Activated naive CD4-positive, alpha-beta T cell treated with anti-CD3 and anti-CD28 coated beads, Interleukin-2, amount 50 U/mL, for 24 hours (primary cell): ENCODE measurements around the gene UTS2B.
"Not testable (repeated sequence)": the region's sequence is repeated elsewhere in the genome, so short reads cannot be mapped to it uniquely, and the experiment has no call there.

Experiments used
- H3K27ac Mint-ChIP-seq: one replicate; pipeline ENCODE4 v1.8.0; 2021; ENCODE audit warnings: mild to moderate bottlenecking, mixed read lengths
- H3K27me3 Mint-ChIP-seq: one replicate; pipeline ENCODE4 v1.8.0; 2021; ENCODE audit warnings: mixed read lengths
- H3K36me3 Mint-ChIP-seq: one replicate; pipeline ENCODE4 v1.8.0; 2021; ENCODE audit warnings: mixed read lengths
- H3K4me1 Mint-ChIP-seq: one replicate; pipeline ENCODE4 v1.8.0; 2021; ENCODE audit warnings: mixed read lengths
- H3K4me3 Mint-ChIP-seq: one replicate; pipeline ENCODE4 v1.8.0; 2021; ENCODE audit warnings: mild to moderate bottlenecking, mixed read lengths
- H3K9me3 Mint-ChIP-seq: one replicate; pipeline ENCODE4 v1.8.0; 2021; ENCODE audit warnings: mixed read lengths

UTS2B gene

DNA sequence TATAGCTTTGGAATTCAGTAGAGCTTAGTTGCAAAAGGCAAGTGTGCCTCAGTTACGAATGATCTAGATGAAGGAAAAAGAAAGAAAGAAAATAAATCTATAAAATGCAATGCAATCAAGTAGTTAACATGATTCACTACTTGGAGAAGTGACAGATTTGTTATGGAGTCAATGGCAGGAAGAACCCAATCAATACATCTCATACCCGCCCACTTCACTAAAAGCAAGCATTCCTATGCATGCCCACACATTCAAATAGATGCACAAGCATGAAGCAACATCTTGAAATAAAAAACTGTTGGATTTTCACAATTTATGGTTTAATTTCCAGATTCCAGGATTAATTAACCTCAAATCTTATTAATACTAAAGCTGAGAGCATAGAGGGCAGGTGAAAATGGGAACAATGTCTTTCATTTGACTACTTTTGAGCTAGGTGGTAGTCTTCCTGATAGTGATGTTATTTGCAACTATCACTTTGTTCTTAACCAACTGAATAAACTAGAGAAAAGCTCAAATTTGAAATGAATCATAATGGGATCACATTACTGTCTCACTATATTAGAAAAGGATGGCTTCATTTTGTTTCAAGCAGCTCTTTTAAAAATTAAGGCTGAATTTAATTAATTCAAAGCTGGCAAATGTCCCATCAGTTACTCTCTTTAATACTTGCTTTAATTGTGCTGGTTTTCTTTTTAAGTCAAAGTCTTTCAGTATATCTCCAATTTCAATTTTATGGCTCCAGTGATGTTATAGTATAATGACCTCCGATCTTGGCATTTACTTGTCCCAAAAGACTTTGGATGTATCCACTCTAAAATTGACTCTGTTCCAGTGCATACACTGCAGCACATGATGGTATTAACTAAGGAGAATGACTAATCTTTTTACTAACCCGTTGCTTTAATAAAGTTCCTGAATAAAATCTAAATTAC is 47.8 kb downstream of the UTS2B start:
- no peaks in the 10 kb centered on the region for H3K27me3 Mint-ChIP-seq
- H3K27ac Mint-ChIP-seq: no peak overlapping the region
- no peak overlapping the region for H3K4me3 Mint-ChIP-seq
- H3K4me1 Mint-ChIP-seq: no peaks in the 10 kb centered on the region
- H3K36me3 Mint-ChIP-seq: no peaks in the 10 kb centered on the region
- peaks cover 5% of the 10 kb centered on the region for H3K9me3 Mint-ChIP-seq

DNA sequence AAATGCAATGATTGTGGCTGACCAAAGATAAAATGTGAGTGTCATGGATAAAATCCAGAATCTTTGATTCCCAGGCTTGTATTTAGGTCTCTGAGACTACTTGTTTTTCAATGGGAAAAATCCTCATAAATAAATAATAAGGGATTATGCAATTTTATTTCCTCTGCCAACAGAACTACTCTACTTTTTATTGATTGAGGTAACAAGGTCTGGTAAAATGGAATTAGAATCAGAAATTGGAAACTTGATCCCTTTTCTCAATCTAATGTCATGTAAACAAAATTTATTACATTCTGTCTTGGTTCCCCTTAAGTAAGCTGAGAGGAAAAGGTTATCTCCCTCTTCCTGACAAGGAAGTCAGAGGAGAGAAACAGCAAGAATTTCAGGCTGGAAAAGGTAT is 49.4 kb downstream of the UTS2B start:
- H3K27me3 Mint-ChIP-seq: no peaks in the 10 kb centered on the region
- H3K36me3 Mint-ChIP-seq: no peaks in the 10 kb centered on the region
- peaks cover 5% of the 10 kb centered on the region for H3K9me3 Mint-ChIP-seq
- H3K4me3 Mint-ChIP-seq: no peak overlapping the region
- H3K27ac Mint-ChIP-seq: no peak overlapping the region
- H3K4me1 Mint-ChIP-seq: no peaks in the 10 kb centered on the region

DNA sequence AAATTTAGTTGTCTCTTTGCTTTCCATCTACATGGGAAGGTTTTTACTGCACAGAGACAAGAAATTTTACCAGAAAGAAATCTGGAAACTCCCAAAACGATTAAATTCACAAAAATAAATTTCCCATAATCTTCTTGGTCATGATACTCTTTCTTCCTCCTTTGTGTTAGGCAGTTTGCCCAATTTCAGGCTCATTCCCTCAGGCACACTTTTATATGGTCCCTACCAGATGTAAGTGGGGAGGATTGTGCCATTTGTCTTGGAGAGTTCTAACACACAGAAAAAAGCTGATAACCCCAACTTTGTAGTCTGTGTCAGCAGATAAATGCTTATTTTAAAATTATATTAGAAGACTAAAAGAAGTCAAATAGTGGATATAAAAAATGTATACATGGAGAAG is 50.2 kb downstream of the UTS2B start:
- H3K27me3 Mint-ChIP-seq: no peaks in the 10 kb centered on the region
- H3K27ac Mint-ChIP-seq: no peak overlapping the region
- H3K4me1 Mint-ChIP-seq: no peaks in the 10 kb centered on the region
- no peak overlapping the region for H3K4me3 Mint-ChIP-seq
- H3K9me3 Mint-ChIP-seq: peaks cover 2% of the 10 kb centered on the region
- no peaks in the 10 kb centered on the region for H3K36me3 Mint-ChIP-seq

DNA sequence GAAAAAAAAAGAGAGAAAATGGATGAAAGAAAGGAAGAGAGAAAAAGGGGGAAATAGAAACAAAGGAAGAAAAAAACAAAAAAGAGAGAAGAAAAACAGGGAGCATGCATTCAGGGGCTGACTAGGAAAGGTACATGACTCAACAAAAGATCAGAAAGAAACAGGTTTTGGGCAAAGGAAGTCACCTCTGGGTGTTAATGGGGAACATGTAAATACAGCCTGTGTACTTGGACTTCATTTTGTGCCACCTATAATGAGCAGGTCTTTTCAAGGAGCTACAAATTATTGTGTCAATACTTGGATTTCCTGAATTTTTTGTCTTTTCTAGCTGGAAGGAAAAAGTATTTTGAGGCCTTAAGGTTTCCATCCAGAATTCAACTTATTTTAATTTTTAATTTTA is 54.6 kb downstream of the UTS2B start:
- Mint-ChIP-seq H3K4me1 (no peaks in the 10 kb centered on the region), H3K4me3 (no peak overlapping the region), H3K27me3 (no peaks in the 10 kb centered on the region), H3K27ac (no peak overlapping the region), H3K9me3 (no peaks in the 10 kb centered on the region), H3K36me3 (no peaks in the 10 kb centered on the region)

DNA sequence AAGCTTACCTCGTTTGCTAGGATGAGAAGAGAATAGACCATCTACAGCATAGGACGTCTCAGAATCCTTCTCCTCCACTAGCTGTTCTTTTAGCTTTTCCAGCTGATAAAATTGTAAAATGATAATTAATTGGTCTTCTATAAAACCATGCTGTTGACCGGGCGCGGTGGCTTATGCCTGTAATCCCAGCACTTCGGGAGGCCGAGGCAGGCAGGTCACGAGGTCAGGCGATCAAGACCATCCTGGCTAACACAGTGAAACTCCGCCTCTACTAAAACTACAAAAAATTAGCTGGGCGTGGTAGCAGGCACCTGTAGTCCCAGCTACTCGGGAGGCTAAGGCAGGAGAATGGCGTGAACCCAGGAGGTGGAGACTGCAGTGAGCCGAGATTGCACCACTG is 55.1 kb downstream of the UTS2B start:
- H3K4me1 Mint-ChIP-seq, H3K36me3 Mint-ChIP-seq, H3K27ac Mint-ChIP-seq, H3K4me3 Mint-ChIP-seq, H3K9me3 Mint-ChIP-seq, H3K27me3 Mint-ChIP-seq: not testable (repeated sequence)

DNA sequence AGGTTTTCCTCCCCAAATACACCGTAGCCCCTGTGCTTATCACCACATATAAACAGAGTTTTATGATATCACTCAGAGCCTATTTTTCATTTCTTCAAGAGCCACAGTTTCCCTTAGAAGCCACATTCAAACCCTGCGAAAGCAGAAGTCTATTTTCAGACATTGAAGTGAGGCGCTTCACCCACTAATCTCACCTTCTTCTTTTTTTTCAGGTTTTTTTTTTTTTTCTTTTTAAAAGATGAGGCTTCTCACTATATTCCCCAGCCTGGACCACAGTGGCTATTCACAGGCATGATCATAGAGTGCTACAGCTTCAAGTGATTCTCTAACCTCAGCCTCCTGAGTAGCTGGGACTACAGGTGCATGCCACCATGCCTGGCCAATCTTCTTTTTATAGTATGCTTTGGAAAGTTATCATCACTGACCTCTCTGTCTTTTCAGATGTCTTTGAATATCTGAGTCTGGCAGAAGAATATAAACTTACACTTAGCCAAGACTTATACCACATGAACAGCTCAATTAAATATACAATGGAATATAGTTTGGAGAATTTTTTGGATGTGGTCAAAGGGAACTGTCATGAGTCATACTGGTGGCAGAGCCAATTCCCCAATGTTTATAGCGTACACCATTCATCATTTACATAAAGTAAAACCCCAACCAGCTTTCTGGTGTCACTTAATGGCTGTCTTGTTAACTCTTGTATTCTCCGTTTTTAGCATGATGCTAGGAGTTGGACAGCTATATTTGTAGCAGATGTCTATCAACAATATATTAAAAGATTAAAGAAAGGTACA is 60.8 kb downstream of the UTS2B start:
- Mint-ChIP-seq H3K4me3 (no peak overlapping the region), H3K4me1 (no peaks in the 10 kb centered on the region), H3K27ac (no peak overlapping the region), H3K27me3 (no peaks in the 10 kb centered on the region), H3K36me3 (no peaks in the 10 kb centered on the region), H3K9me3 (no peaks in the 10 kb centered on the region)

DNA sequence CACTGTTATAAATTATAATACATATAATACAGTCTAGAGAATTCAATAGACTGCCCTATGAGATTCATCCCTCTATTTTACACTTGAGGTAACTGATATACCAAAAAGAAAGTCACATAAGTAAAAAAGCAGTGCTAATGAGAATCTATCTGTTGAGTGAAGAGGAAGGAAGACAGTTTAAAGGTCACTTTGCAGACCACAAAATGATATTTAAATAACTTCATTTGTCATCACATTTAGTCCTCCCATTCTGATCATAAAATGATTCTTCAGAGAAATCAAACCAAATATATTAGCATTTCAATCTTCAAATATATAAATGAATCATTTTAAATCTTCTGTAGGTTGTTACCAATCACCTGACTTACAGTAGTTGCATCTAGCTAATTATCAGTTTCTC is 61.6 kb downstream of the UTS2B start:
- H3K4me3 Mint-ChIP-seq: no peak overlapping the region
- H3K9me3 Mint-ChIP-seq: no peaks in the 10 kb centered on the region
- no peaks in the 10 kb centered on the region for H3K36me3 Mint-ChIP-seq
- H3K4me1 Mint-ChIP-seq: no peaks in the 10 kb centered on the region
- no peak overlapping the region for H3K27ac Mint-ChIP-seq
- no peaks in the 10 kb centered on the region for H3K27me3 Mint-ChIP-seq

DNA sequence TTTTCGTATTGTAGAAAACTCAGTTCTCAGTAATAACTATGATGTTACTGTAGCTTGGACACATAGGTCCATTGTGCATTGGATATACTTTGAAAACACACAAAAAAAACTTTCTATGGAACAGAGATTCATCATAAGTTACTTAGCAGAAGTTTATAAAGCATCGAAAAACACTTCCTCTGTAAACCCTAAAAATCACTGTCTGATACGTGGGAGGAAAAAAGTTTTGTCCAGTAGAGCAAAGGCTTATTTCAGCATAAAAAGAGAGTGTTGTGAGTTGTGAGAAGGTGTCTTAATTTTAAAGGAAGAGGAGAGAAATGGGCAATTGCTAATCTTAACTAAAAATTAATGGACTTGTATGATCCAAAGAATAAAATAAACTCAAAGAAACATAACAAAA is 66.5 kb downstream of the UTS2B start:
- Mint-ChIP-seq H3K27me3 (no peaks in the 10 kb centered on the region), H3K27ac (no peak overlapping the region), H3K4me3 (no peak overlapping the region), H3K9me3 (no peaks in the 10 kb centered on the region), H3K4me1 (no peaks in the 10 kb centered on the region), H3K36me3 (no peaks in the 10 kb centered on the region)

DNA sequence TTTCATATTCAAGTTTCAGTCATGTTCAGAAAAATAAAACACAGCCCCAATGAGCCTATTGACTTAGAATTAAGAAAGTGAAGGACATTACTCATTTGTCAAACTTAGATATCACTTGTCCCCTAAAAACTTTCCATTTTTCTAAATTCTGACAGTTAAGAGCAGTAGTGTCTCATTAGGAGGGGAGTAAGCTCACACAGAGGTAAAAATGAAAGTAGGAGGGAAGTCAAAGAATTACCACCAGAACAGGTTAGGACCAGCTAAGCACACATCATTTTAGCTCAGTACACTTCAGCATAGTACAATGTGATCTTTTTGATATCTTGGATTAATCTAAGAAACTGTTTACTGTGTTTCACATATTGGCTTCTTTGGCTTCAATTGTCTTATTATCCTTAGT is 67.0 kb downstream of the UTS2B start:
- H3K4me3 Mint-ChIP-seq: no peak overlapping the region
- no peaks in the 10 kb centered on the region for H3K27me3 Mint-ChIP-seq
- no peaks in the 10 kb centered on the region for H3K9me3 Mint-ChIP-seq
- no peaks in the 10 kb centered on the region for H3K36me3 Mint-ChIP-seq
- no peaks in the 10 kb centered on the region for H3K4me1 Mint-ChIP-seq
- H3K27ac Mint-ChIP-seq: no peak overlapping the region

DNA sequence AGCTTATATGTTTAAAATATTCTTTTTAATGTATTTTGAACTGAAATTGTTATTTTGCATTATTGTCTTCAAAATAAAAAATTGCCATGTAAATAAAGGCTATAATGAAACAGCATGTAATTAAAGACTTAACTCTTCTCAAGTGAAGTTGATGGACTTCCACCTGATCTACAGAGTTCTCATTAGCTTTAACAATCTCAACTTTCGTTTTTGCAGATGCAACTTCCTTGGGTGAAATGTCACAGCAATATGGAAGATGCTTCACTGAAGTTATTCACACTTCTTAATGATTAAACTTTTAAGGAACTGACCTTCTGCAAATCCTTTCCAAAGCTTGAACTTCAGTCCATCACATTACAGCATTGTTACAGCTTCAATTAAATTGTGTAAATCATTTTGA is 67.7 kb downstream of the UTS2B start:
- Mint-ChIP-seq H3K27ac (no peak overlapping the region), H3K9me3 (no peaks in the 10 kb centered on the region), H3K36me3 (no peaks in the 10 kb centered on the region), H3K4me3 (no peak overlapping the region), H3K4me1 (no peaks in the 10 kb centered on the region), H3K27me3 (no peaks in the 10 kb centered on the region)

DNA sequence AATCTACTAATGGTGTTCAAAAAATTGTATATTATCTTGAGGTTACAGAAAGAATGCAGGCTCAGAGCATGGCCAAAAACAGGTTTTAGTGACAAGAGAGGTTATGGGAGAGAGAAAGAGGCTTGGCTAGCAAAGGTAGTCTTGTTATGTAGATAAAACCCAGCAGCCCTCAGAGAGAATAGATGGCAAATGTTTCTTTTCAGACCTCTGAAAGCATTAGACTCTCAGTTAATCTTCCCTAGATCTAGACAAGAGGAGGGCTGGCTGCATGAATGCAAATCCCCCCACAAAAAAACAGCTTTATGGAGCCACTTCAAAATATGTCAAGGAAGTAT is 69.1 kb downstream of the UTS2B start:
- Mint-ChIP-seq H3K9me3 (no peaks in the 10 kb centered on the region), H3K36me3 (no peaks in the 10 kb centered on the region), H3K4me1 (no peaks in the 10 kb centered on the region), H3K4me3 (no peak overlapping the region), H3K27ac (no peak overlapping the region), H3K27me3 (no peaks in the 10 kb centered on the region)

DNA sequence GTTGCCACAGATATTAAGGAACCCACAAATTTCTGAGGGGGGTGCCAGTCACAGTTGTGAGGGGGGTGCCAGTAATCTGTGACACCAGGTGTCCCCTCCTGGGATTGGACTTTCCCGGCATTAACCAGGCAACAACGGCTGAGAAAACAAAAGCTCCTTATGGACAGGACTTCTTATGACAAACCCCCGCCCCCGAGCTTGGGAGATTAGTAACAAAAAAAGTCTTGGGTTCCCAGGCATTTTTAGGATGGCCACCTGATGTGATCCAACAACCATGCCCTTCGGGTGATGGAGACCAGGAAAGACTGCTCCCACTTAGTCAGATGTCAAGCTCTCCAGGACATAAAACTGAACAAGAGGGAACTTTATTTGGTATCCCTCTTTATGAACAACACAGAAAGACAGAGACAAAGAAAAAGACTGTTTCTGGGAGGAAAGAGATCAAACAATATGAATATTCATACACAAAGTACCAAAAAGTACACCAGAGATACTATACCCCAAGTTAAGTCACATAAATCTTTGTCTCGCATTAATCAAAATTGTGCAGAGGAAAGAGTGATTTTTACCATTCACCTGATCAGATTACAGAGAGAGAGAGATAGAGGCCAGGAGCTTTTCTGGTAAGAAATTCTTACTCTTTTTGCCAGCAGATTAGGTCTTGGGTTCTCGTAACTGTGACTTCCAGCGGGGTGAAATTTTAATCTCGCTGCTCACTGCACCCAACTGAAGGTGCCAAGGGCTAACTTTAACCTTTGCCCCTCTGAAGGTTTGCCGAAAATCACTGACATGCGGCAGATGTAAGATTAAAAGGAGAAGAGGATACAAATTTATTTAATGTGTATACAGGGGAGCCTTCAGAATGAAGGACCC is 69.7 kb downstream of the UTS2B start:
- Mint-ChIP-seq H3K9me3 (no peaks in the 10 kb centered on the region), H3K27me3 (no peaks in the 10 kb centered on the region), H3K4me3 (no peak overlapping the region), H3K27ac (no peak overlapping the region), H3K4me1 (no peaks in the 10 kb centered on the region), H3K36me3 (no peaks in the 10 kb centered on the region)

DNA sequence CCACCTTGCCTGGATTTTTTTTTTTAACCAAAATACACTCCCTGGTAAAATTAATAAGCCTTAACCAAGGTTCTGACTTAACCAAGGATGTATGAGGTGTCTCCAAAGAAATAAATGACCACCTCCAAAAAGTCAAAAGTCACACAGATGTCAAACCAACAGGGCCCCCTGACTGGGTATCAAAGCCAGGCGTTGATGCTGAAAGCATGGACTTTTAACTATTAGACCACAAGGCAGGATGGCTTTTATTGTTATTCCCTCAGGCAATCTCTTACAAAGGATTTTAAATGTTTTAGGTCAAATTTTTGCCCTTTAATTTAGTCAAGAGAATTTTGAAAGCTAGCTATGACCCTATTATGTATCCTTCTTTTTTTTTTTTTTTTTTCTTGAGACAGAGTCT is 70.8 kb downstream of the UTS2B start:
- no peaks in the 10 kb centered on the region for H3K4me1 Mint-ChIP-seq
- H3K36me3 Mint-ChIP-seq: no peaks in the 10 kb centered on the region
- no peak overlapping the region for H3K4me3 Mint-ChIP-seq
- H3K9me3 Mint-ChIP-seq: no peaks in the 10 kb centered on the region
- no peak overlapping the region for H3K27ac Mint-ChIP-seq
- H3K27me3 Mint-ChIP-seq: no peaks in the 10 kb centered on the region

DNA sequence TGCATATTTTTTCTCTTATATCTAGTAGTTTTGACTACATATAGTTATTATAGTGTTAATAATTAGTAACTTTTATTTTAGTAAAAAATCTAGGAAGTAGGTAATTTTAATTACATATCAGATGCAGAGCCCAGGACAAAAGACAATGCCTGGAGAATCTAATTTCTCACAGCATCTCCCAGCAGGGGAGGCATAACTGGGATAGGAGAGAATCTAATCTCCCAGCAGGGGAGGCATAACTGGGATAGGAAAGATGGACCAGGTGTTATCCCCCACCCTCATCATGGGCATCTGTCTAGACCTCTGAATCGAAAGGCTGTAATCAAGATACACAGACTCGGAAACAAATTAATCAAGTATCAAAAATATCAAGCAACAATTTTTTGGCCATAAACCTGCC is 73.0 kb downstream of the UTS2B start:
- Mint-ChIP-seq H3K36me3 (no peaks in the 10 kb centered on the region), H3K27me3 (no peaks in the 10 kb centered on the region), H3K4me1 (no peaks in the 10 kb centered on the region), H3K9me3 (no peaks in the 10 kb centered on the region), H3K4me3 (no peak overlapping the region), H3K27ac (no peak overlapping the region)

DNA sequence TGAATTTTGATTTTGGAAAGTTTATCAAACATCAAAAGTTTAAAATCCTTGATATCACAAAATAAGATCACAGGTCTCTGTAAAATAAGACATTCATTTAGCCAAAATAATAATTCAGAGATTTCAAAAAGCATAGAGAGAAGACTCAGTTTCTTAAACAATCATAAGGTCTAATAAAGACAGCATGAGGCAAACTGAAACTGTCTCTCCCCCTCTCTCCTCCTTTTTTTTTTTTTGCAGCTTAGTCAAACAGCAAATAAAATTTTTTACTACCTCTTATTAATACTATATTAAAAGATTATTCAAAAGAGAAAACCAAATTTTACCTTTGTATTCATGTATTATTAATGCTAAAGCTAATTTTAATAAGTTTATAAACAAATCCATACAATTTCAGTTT is 73.9 kb downstream of the UTS2B start:
- Mint-ChIP-seq H3K9me3 (no peaks in the 10 kb centered on the region), H3K27ac (no peak overlapping the region), H3K4me1 (no peaks in the 10 kb centered on the region), H3K36me3 (no peaks in the 10 kb centered on the region), H3K4me3 (no peak overlapping the region), H3K27me3 (no peaks in the 10 kb centered on the region)

DNA sequence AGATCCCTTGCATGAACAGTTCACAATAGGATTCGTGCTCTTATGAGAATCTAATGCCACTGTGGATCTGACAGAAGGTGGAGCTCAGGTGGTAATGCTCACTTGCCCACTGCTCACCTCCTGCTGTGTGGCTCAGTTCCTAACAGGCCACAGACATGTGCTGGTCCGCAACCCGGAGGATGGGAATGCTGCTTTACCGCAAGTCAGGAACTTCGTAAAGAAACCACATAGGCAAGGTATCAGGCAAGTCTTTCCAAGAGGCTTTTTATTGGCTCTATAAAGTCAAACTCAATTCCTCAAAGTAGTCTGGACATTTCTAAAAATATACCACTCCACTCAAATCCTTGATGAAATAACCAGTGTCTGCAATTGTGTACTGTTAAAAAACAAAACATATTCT is 75.2 kb downstream of the UTS2B start:
- H3K27me3 Mint-ChIP-seq: no peaks in the 10 kb centered on the region
- no peak overlapping the region for H3K4me3 Mint-ChIP-seq
- H3K27ac Mint-ChIP-seq: no peak overlapping the region
- no peaks in the 10 kb centered on the region for H3K4me1 Mint-ChIP-seq
- no peaks in the 10 kb centered on the region for H3K9me3 Mint-ChIP-seq
- H3K36me3 Mint-ChIP-seq: no peaks in the 10 kb centered on the region
